Eye (tissue), 1 donor: ENCODE results near the gene HID1.
A peak's percentile ranks its signal among the peaks of the same experiment; 100 is the strongest.

Experiments
- DNase-seq: peaks from one replicate; pipeline ENCODE4 v3.0.0-alpha.2; 2015

Gene HID1

GRCh38 chr17:74946641-74947040 is 25.9 kb downstream of the HID1 start:
- DNase-seq: no peak

GRCh38 chr17:74945543-74945942 is 27.0 kb downstream of the HID1 start:
- no peak for DNase-seq

- DNase-seq: no peak
Observed at GRCh38 chr17:74943808-74944522, 28.6 kb downstream of the HID1 start.

GRCh38 chr17:74941128-74941725 is 31.3 kb downstream of the HID1 start:
- DNase-seq: no peak

GRCh38 chr17:74939534-74939933 is 33.0 kb downstream of the HID1 start:
- no peak for DNase-seq

GRCh38 chr17:74938194-74938950 is 34.2 kb downstream of the HID1 start:
- no peak for DNase-seq

GRCh38 chr17:74937064-74938051 is 35.2 kb downstream of the HID1 start:
- peak; percentile 40 for DNase-seq

- DNase-seq: no peak
Observed at GRCh38 chr17:74936470-74936799, 36.1 kb downstream of the HID1 start.

- peak; percentile 34 for DNase-seq
Observed at GRCh38 chr17:74935585-74936469, 36.7 kb downstream of the HID1 start, which contains the start of gene OTOP3. Gene OTOP3 (plus strand): TSS chr17:74935898. CDS start chr17:74935922, 24 bp downstream.

- DNase-seq: no peak
Observed at GRCh38 chr17:74935048-74935447, 37.5 kb downstream of the HID1 start.

GRCh38 chr17:74930535-74931036 is 42.0 kb downstream of the HID1 start:
- no peak for DNase-seq

GRCh38 chr17:74928786-74929185 is 43.8 kb downstream of the HID1 start:
- no peak for DNase-seq

GRCh38 chr17:74925242-74925641 is 47.3 kb downstream of the HID1 start:
- DNase-seq: no peak

GRCh38 chr17:74924250-74924948 is 48.2 kb downstream of the HID1 start, which contains the start of gene OTOP2:
Gene OTOP2 (plus strand): TSS chr17:74924273. CDS start chr17:74924633, 360 bp downstream.
- peak; percentile 32 for DNase-seq

- peak; percentile 82 for DNase-seq
Observed at GRCh38 chr17:74923538-74924249, 48.9 kb downstream of the HID1 start.

- DNase-seq: peak; percentile 23
Observed at GRCh38 chr17:74922694-74923537, 49.6 kb downstream of the HID1 start, which contains the start of gene USH1G. Gene USH1G (minus strand): TSS chr17:74923255. CDS start chr17:74923073, 182 bp downstream.

GRCh38 chr17:74922172-74922571 is 50.4 kb downstream of the HID1 start:
- DNase-seq: no peak

GRCh38 chr17:74921769-74922168 is 50.8 kb downstream of the HID1 start:
- DNase-seq: no peak
